ENCODE results near the gene STXBP5. TPM values are rescaled to one million over a fixed set of nuclear protein-coding genes. Genes with fewer than 3 reads are reported as not detected.
A peak's percentile ranks its signal among the peaks of the same experiment; 100 is the strongest.

STXBP5 gene
- total and polyA plus RNA-seq, 2 of the 13 experiments (the other 11 are each of a cell fraction or from before 2014, with no cell fraction given), result 8.8 to 19.4 TPM

DNA sequence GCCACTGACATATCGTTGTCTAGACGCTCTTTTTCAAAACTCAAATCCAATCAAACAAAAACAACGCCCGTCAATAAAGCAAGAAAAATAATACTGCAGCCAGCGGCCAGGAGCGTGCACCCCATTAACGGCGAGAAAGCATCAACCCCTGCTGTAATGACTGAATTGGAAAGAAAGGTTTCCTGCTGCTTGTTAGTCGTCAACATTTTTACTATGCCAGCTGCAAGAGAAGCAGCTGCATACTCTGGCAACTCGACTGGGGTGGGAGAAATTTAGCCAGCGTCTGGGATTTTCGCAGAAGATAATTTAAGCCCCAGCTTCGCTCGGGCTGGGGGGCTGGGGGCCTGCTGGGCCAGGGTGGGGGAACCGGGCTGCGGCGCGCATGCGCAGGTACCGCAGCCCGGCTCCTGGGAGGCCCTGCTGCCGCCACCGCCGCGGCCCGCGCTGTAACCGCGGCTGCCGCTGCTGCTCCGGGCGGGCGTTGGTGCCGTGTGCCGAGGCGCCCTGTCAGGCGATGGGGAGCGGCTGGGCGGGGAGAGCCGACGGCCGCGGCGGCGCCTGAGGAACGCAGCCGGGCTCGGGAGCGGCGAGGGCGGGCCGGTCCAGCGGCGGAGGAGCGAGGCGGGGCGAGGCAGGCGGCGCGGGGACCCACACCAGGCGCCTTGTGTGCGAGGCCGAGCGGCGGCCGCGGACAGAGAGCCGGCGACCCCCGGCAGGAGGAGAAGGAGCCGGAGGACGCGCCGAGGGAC is 732 bp upstream of the STXBP5 start (continued):
- TF ChIP-seq, protein P1, sequence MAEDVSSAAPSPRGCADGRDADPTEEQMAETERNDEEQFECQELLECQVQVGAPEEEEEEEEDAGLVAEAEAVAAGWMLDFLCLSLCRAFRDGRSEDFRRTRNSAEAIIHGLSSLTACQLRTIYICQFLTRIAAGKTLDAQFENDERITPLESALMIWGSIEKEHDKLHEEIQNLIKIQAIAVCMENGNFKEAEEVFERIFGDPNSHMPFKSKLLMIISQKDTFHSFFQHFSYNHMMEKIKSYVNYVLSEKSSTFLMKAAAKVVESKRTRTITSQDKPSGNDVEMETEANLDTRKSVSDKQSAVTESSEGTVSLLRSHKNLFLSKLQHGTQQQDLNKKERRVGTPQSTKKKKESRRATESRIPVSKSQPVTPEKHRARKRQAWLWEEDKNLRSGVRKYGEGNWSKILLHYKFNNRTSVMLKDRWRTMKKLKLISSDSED (CRISPR knock-in tag; IDR thresholded peaks at IDR 0.05), result no peak
- TF ChIP-seq SMAD3 (CRISPR knock-in tag; IDR thresholded peaks at IDR 0.05) (no peak), PITX1 (CRISPR knock-in tag; IDR thresholded peaks at IDR 0.05) (no peak), ZNF446 (CRISPR knock-in tag; IDR thresholded peaks at IDR 0.05) (peak; percentile 37; the same call in 1 of the 2 replicates), WIZ (CRISPR knock-in tag; IDR thresholded peaks at IDR 0.05) (no peak), ZNF234 (CRISPR knock-in tag; conservative IDR thresholded peaks at IDR 0.05) (no peak), GZF1 (CRISPR knock-in tag; IDR thresholded peaks at IDR 0.05) (no peak), MAZ (IDR thresholded peaks at IDR 0.05; ENCODE audit: borderline replicate concordance, low read depth, low read length) (peak; percentile 50; the same call in 1 of the 2 replicates), MAZ (CRISPR knock-in tag; IDR thresholded peaks at IDR 0.05; ENCODE audit: low read depth) (peak; percentile 77), U2AF1 (optimal IDR thresholded peaks at IDR 0.05; ENCODE audit: low read depth, low read length) (no peak), MYPOP (CRISPR knock-in tag; IDR thresholded peaks at IDR 0.05) (no peak), ZNF644 (CRISPR knock-in tag; IDR thresholded peaks at IDR 0.05; ENCODE audit: low read depth) (no peak), ZNF263 (CRISPR knock-in tag; IDR thresholded peaks at IDR 0.05) (peak; percentile 24; the same call in 1 of the 2 replicates), IKZF1 (IDR thresholded peaks at IDR 0.05) (no peak), RBFOX2 (IDR thresholded peaks at IDR 0.05; ENCODE audit: low read depth, low read length) (peak; percentile 68), PREB (CRISPR knock-in tag; IDR thresholded peaks at IDR 0.05) (no peak), ZNF280D (CRISPR knock-in tag; IDR thresholded peaks at IDR 0.05) (no peak), SPEN (CRISPR knock-in tag; IDR thresholded peaks at IDR 0.05; ENCODE audit: low read depth) (0 out of 2 replicates have a peak, but pooled peaks have one; percentile 39), RXRB (CRISPR knock-in tag; IDR thresholded peaks at IDR 0.05; ENCODE audit: borderline replicate concordance) (no peak), ZNF589 (CRISPR knock-in tag; conservative IDR thresholded peaks at IDR 0.05) (no peak)
- TF ChIP-seq, protein P2, sequence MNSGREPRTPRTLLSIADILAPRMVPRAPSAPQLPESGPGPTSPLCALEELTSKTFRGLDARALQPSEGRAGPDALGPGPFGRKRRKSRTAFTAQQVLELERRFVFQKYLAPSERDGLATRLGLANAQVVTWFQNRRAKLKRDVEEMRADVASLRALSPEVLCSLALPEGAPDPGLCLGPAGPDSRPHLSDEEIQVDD (CRISPR knock-in tag; IDR thresholded peaks at IDR 0.05; ENCODE audit: borderline replicate concordance), result no peak
- TF ChIP-seq, protein P3, sequence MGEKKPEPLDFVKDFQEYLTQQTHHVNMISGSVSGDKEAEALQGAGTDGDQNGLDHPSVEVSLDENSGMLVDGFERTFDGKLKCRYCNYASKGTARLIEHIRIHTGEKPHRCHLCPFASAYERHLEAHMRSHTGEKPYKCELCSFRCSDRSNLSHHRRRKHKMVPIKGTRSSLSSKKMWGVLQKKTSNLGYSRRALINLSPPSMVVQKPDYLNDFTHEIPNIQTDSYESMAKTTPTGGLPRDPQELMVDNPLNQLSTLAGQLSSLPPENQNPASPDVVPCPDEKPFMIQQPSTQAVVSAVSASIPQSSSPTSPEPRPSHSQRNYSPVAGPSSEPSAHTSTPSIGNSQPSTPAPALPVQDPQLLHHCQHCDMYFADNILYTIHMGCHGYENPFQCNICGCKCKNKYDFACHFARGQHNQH (CRISPR knock-in tag; IDR thresholded peaks at IDR 0.05), result no peak
